MM.1S (cell line): ENCODE results near the gene KRT12.

Experiments used
- DNase-seq: peaks from one replicate; pipeline ENCODE4 v3.0.0-alpha.2; 2015
- H2AFZ ChIP-seq: fragments of 300-600 bp; sonication (generic); 2 replicates; pipeline ENCODE4 v1.6.0; 2016; ENCODE audit warnings: antibody characterized with exemption, low read length
- H3F3A ChIP-seq: fragments of 300-600 bp; sonication (generic); 2 replicates; pipeline ENCODE4 v1.6.1; 2016; ENCODE audit warnings: mild to moderate bottlenecking, antibody characterized with exemption, low read length, moderate library complexity, mixed read lengths; ENCODE audit not compliant: insufficient read depth
- H3K27ac ChIP-seq: fragments of 300-600 bp; sonication (generic); 2 replicates; pipeline ENCODE4 v1.5.1; 2016; ENCODE audit warnings: mild to moderate bottlenecking, low read length
- H3K27me3 ChIP-seq: fragments of 300-600 bp; sonication (generic); replicated peaks from 2 replicates; pipeline ENCODE4 v1.6.0; 2016; ENCODE audit warnings: low read length; ENCODE audit not compliant: insufficient read depth
- H3K36me3 ChIP-seq: fragments of 300-600 bp; sonication (generic); replicated peaks from 2 replicates; pipeline ENCODE4 v1.6.1; 2016; ENCODE audit warnings: mild to moderate bottlenecking, low read length, mixed read lengths; ENCODE audit not compliant: insufficient read depth
- H3K4me1 ChIP-seq: fragments of 300-600 bp; sonication (generic); 2 replicates; pipeline ENCODE4 v1.6.1; 2016; ENCODE audit warnings: low read length, mixed read lengths
- H3K4me2 ChIP-seq: fragments of 300-600 bp; sonication (generic); 2 replicates; pipeline ENCODE4 v1.6.0; 2016; ENCODE audit warnings: low read depth, low read length
- H3K4me3 ChIP-seq: fragments of 300-600 bp; sonication (generic); 2 replicates; pipeline ENCODE4 v1.5.1; 2016; ENCODE audit warnings: low read length, mixed read lengths
- H3K79me2 ChIP-seq: fragments of 300-600 bp; sonication (generic); 2 replicates; pipeline ENCODE4 v1.6.1; 2016; ENCODE audit warnings: mixed run types, low read length, mixed read lengths
- H3K9ac ChIP-seq: fragments of 300-600 bp; sonication (generic); 2 replicates; pipeline ENCODE4 v1.6.1; 2016; ENCODE audit warnings: low read length, mixed read lengths
- H3K9me2 ChIP-seq: fragments of 300-600 bp; sonication (generic); replicated peaks from 2 replicates; pipeline ENCODE4 v1.6.1; 2016; ENCODE audit warnings: mild to moderate bottlenecking, low read length, mixed read lengths; ENCODE audit not compliant: insufficient read depth
- H3K9me3 ChIP-seq: fragments of 300-600 bp; sonication (generic); replicated peaks from 2 replicates; pipeline ENCODE4 v1.6.1; 2016; ENCODE audit warnings: mild to moderate bottlenecking, low read length, mixed read lengths; ENCODE audit not compliant: insufficient read depth
- H4K20me1 ChIP-seq: fragments of 300-600 bp; sonication (generic); 2 replicates; pipeline ENCODE4 v1.6.1; 2016; ENCODE audit warnings: mild to moderate bottlenecking, low read length, moderate library complexity, mixed read lengths; ENCODE audit not compliant: insufficient read depth
- CTCF ChIP-seq: fragments of 300-600 bp; sonication (generic); IDR thresholded peaks from 2 replicates; pipeline ENCODE4 v1.5.1; 2016; ENCODE audit warnings: antibody characterized with exemption, low read length, mixed read lengths
- EZH2 ChIP-seq: fragments of 300-600 bp; sonication (generic); optimal IDR thresholded peaks from 2 replicates; pipeline ENCODE3; 2017; ENCODE audit warnings: low read depth, mild to moderate bottlenecking, antibody characterized with exemption, low read length, mixed read lengths
- EZH2phosphoT487 ChIP-seq: fragments of 300-600 bp; sonication (generic); IDR thresholded peaks from 2 replicates; pipeline ENCODE4 v1.6.1; 2018; ENCODE audit warnings: antibody characterized with exemption, low read length

Gene KRT12

GRCh38 chr17:40857535-40857934 lies 9.5 kb downstream of the KRT12 start:
- Histone ChIP-seq H3K4me2 (no peak overlapping the region), H3K27ac (no peak overlapping the region)

DNA sequence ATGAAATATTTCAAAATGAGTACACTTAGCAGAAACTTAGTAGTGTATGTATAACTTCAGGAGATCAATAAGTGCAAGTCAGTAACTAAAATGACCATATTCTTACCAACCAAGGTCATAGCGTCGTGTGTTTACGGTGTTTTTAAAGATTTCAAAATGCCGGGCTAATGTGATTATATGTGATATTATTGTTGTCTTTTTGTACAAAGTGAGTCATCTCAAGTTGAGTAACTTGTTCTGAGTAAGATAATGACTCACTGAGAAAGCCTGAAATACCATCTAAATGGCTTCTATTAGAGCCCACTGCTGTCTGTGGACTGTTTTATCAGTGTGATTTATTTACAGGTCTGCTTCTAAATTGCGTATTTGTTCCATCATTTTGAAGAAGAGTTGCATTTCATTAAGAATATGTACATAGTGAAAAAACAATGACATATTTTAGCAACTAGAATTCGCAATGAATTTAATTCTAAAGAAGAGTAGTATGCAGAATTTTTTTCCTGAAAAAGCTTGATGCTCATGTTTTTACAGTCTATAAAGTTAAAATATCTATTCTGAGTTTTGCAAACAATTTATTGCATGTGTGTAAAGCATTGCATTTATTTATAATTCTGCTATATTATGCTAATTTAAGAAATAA lies 12.7 kb downstream of the KRT12 start:
- Histone ChIP-seq H3K4me2 (no peak overlapping the region), H3K27me3 (no peaks in the 10 kb centered on the region), H3K9me2 (no peaks in the 10 kb centered on the region), H3K9ac (no peak overlapping the region), H3K4me1 (peaks cover 4% of the 10 kb centered on the region; the same call in 1 of the 2 replicates), H2AFZ (no peak overlapping the region), H3K36me3 (no peaks in the 10 kb centered on the region), H3K79me2 (no peaks in the 10 kb centered on the region), H4K20me1 (no peaks in the 10 kb centered on the region), H3F3A (no peaks in the 10 kb centered on the region), H3K4me3 (no peak overlapping the region), H3K9me3 (no peaks in the 10 kb centered on the region), H3K27ac (no peak overlapping the region)
- no peak for TF ChIP-seq EZH2
- DNase-seq: no peak

More at GRCh38 chr17:40857535-40857934, 9.5 kb downstream of the KRT12 start:
- Histone ChIP-seq H3K79me2 (no peaks in the 10 kb centered on the region), H3K27me3 (no peaks in the 10 kb centered on the region), H4K20me1 (no peaks in the 10 kb centered on the region), H3K9ac (no peak overlapping the region), H2AFZ (no peak overlapping the region), H3K4me3 (no peak overlapping the region), H3K9me2 (no peaks in the 10 kb centered on the region), H3F3A (no peaks in the 10 kb centered on the region), H3K9me3 (no peaks in the 10 kb centered on the region), H3K36me3 (no peaks in the 10 kb centered on the region), H3K4me1 (no peaks in the 10 kb centered on the region)
- TF ChIP-seq EZH2phosphoT487: no peak
- no peak for TF ChIP-seq CTCF
- TF ChIP-seq EZH2: no peak
- no peak for DNase-seq

- Histone ChIP-seq H3K9me3 (no peaks in the 10 kb centered on the region), H3K4me3 (no peak overlapping the region), H4K20me1 (no peaks in the 10 kb centered on the region), H3K27me3 (no peaks in the 10 kb centered on the region), H2AFZ (no peak overlapping the region), H3K9ac (no peak overlapping the region), H3F3A (0 out of 2 replicates have a peak, but pooled peaks cover 2% of the 10 kb centered on the region), H3K79me2 (no peaks in the 10 kb centered on the region), H3K4me1 (peaks cover 14% of the 10 kb centered on the region), H3K36me3 (no peaks in the 10 kb centered on the region), H3K9me2 (no peaks in the 10 kb centered on the region), H3K4me2 (no peak overlapping the region), H3K27ac (no peak overlapping the region)
- no peak for DNase-seq
- TF ChIP-seq CTCF (no peak), EZH2 (no peak), EZH2phosphoT487 (no peak)
Observed at GRCh38 chr17:40852364-40852763, 14.7 kb downstream of the KRT12 start.

GRCh38 chr17:40850293-40850972 lies 16.6 kb downstream of the KRT12 start:
- Histone ChIP-seq H4K20me1 (no peaks in the 10 kb centered on the region), H2AFZ (no peak overlapping the region), H3K9me2 (no peaks in the 10 kb centered on the region), H3K9ac (no peak overlapping the region), H3K79me2 (no peaks in the 10 kb centered on the region), H3K9me3 (no peaks in the 10 kb centered on the region), H3K4me3 (no peak overlapping the region), H3K27ac (no peak overlapping the region), H3F3A (0 out of 2 replicates have a peak, but pooled peaks cover 2% of the 10 kb centered on the region), H3K4me2 (no peak overlapping the region), H3K36me3 (no peaks in the 10 kb centered on the region), H3K27me3 (no peaks in the 10 kb centered on the region), H3K4me1 (peaks cover 14% of the 10 kb centered on the region)
- TF ChIP-seq CTCF (no peak), EZH2phosphoT487 (no peak), EZH2 (no peak)
- DNase-seq: no peak
